T-helper 1 cell treated with Interleukin-12 subunit alpha and Interleukin-12 subunit beta and Interleukin-4 antibody, amounts not matched to agents 30 ng/mL and 1 ng/mL, for 36 hours (primary cell): ENCODE measurements around the gene TAGLN3. TPM values are rescaled to one million over a fixed set of nuclear protein-coding genes. Genes with fewer than 3 reads are reported as not detected.

Experiments
- intact Hi-C: fragments of 100-400 bp; cut with micrococcal nuclease; formaldehyde crosslinking; loops from one replicate; pipeline ENCODE4 v1.15.1; 2024
- total RNA-seq: library from RNA; stranded (reverse); gene quantifications from 2 replicates; pipeline ENCODE4 v1.2.3, GENCODE V29; 2022

TAGLN3 gene
- total RNA-seq, 1 donor from 2014 or later = 0.66 TPM

DNA sequence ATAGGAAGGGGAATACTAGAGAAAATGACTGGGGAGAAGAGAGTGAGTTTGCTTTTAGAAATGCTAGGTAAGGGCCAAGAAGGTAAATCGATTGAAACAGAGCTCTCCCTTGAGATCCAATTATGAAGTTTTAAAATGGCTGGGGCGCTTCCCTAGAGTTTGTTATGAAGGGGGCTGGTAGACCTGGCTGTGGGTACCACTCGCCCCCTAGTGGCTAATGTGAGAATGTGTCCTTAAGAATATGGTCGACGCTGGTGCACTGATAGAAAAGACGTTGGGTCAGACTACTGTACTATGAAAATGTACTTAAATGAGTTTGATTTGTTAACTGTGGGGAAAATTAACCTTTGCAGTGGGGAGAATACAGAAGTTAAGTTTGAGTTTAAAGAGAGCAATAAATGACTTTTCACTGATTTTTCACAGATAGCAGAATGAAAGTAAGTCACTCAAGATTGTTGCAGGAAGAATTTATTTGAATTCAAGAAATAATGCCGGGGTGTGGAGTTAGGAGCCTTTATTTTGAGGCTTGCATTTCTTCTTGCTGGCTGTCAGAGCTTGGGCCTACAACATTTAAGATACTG is 45.0 kb downstream of the TAGLN3 start:
- intact Hi-C loops = loop anchor here (1.0 kb wide), 5 partner anchors 29 to 374 kb away; partner anchors contain the start of gene C3orf52

GRCh38 chr3:112046599-112046998 is 47.9 kb downstream of the TAGLN3 start:
- intact Hi-C loops = no loop called here

DNA sequence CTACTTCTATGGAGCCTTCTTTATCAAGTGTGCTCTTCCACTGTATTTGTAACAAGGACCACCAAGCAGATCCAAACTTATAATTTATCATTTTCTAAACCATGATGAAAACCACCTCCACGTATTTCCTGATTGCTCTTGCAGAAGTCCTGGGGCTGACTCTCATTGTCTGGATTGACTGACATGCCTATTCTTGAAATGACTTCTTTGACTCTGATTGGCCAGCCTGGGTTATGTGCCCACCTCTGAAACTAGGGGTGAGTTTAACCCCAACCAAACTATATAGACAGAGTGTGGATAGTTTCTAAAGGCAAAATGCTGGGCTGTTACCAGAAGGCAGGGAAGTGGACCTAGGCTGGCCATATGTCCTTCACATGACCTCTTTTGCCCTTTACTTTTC is 48.5 kb downstream of the TAGLN3 start:
- intact Hi-C loops = no loop called here

- intact Hi-C loops = no loop called here
These were observed 50.2 kb downstream of the TAGLN3 start for GRCh38 chr3:112048911-112049310.

DNA sequence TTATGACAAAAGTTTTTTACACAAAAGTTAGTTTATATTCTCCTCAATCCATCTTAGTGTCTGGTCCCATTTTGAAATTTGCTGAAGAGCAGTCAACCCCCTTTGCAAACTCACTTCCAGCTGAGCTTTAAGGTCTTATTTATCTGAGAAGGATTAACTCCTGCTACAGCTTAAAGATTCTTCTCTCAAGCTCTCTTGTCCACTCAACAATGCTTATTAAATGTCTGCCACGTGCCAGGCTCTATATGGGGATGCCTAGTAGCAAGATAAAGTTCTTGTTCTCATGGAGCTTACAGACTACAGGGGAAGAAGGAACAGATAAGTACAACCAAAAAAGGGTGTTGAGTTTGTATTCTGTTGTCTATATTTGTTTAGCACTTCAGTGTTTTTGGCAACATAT is 54.5 kb downstream of the TAGLN3 start:
- intact Hi-C loops = no loop called here

- intact Hi-C loops = no loop called here
These were observed 57.8 kb downstream of the TAGLN3 start for GRCh38 chr3:112056451-112056929.

- intact Hi-C loops = no loop called here
These were observed 60.8 kb downstream of the TAGLN3 start for GRCh38 chr3:112059497-112059896.

DNA sequence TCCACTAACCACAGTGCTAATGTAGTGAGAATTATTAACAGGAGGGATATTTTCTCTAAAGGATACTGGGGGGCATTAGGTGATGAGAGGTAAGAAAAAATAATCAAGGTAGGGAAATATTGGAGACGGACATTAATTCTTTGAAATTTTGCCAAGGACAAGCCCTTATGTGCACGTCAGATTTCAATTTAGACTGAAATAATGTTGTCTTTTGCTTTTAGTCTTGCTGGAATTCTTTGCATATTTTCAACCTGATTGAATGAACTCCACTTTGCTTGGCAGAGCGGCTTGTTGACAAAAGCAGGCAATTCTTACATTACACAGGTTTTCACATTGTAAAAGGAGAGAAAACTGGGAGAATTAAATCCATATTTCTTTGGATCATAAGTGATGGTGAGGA is 62.4 kb downstream of the TAGLN3 start:
- intact Hi-C loops = no loop called here

Other genes with a start within 250 kb of the TAGLN3 start
- 2.8 and 3.4 TPM in 2 replicates for gene PHLDB2, start 139.7 kb upstream of the TAGLN3 start, total RNA-seq
- 29.7 and 32.3 TPM in 2 replicates for gene ABHD10, start 19.9 kb upstream of the TAGLN3 start, total RNA-seq
- gene TMPRSS7, start 35.8 kb downstream of the TAGLN3 start, total RNA-seq = not detected in 2 replicates
- gene C3orf52, start 87.5 kb downstream of the TAGLN3 start, total RNA-seq = 10.1 and 11.0 TPM in 2 replicates
- 5.3 and 5.7 TPM in 2 replicates for gene GCSAM, start 134.3 kb downstream of the TAGLN3 start, total RNA-seq